Endothelial cell (in vitro differentiated cells): ENCODE results near the gene PLPPR3. TPM values are rescaled to one million over a fixed set of nuclear protein-coding genes. Genes with fewer than 3 reads are reported as not detected.

ENCODE experiments used
- DNase-seq: peaks from one replicate; pipeline ENCODE4 v3.0.0; 2021; ENCODE audit warnings: low spot score
- H3K27ac Mint-ChIP-seq: one replicate; pipeline ENCODE4 v1.8.0; 2021; ENCODE audit warnings: mixed read lengths, inconsistent platforms; ENCODE audit not compliant: unreplicated experiment
- H3K27me3 Mint-ChIP-seq: one replicate; pipeline ENCODE4 v1.8.0; 2021; ENCODE audit warnings: mild to moderate bottlenecking, moderate library complexity, mixed read lengths, inconsistent platforms; ENCODE audit not compliant: unreplicated experiment
- H3K36me3 Mint-ChIP-seq: one replicate; pipeline ENCODE4 v1.8.0; 2021; ENCODE audit warnings: mild to moderate bottlenecking, low read depth, mixed read lengths, inconsistent platforms; ENCODE audit not compliant: unreplicated experiment
- H3K4me1 Mint-ChIP-seq: one replicate; pipeline ENCODE4 v1.8.0; 2021; ENCODE audit warnings: mild to moderate bottlenecking, mixed read lengths, inconsistent platforms; ENCODE audit not compliant: unreplicated experiment
- H3K4me3 Mint-ChIP-seq: one replicate; pipeline ENCODE4 v1.8.0; 2021; ENCODE audit warnings: mild to moderate bottlenecking, mixed read lengths, inconsistent platforms; ENCODE audit not compliant: unreplicated experiment
- H3K9me3 Mint-ChIP-seq: one replicate; pipeline ENCODE4 v1.8.0; 2021; ENCODE audit warnings: mixed read lengths, inconsistent platforms; ENCODE audit not compliant: unreplicated experiment
- total RNA-seq: library from RNA; stranded (reverse); fragmentation: NEBNext Ultra II Directional; extraction: Animal tissue kit (Norgen Biotek cat#: 25700); gene quantifications from one replicate; pipeline ENCODE4 v1.2.1, GENCODE V29; 2021; ENCODE audit not compliant: unreplicated experiment
- TF ChIP-seq, protein P1 (sequence below): fragments of 200-600 bp; sonication (generic); IDR thresholded peaks from one replicate; pipeline ENCODE4 v1.5.0; 2021; ENCODE audit warnings: antibody characterized with exemption; ENCODE audit not compliant: unreplicated experiment

The PLPPR3 gene
- total RNA-seq, 1 donor from 2014 or later: 17.6 TPM

- H3K36me3 Mint-ChIP-seq: peaks cover 26% of the 10 kb centered on the region
- H3K27ac Mint-ChIP-seq: peak overlapping the region; percentile 98
- peaks cover 21% of the 10 kb centered on the region for H3K27me3 Mint-ChIP-seq
- H3K9me3 Mint-ChIP-seq: no peaks in the 10 kb centered on the region
- TF ChIP-seq, protein P1, sequence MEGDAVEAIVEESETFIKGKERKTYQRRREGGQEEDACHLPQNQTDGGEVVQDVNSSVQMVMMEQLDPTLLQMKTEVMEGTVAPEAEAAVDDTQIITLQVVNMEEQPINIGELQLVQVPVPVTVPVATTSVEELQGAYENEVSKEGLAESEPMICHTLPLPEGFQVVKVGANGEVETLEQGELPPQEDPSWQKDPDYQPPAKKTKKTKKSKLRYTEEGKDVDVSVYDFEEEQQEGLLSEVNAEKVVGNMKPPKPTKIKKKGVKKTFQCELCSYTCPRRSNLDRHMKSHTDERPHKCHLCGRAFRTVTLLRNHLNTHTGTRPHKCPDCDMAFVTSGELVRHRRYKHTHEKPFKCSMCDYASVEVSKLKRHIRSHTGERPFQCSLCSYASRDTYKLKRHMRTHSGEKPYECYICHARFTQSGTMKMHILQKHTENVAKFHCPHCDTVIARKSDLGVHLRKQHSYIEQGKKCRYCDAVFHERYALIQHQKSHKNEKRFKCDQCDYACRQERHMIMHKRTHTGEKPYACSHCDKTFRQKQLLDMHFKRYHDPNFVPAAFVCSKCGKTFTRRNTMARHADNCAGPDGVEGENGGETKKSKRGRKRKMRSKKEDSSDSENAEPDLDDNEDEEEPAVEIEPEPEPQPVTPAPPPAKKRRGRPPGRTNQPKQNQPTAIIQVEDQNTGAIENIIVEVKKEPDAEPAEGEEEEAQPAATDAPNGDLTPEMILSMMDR: no peak
- peak; percentile 88 for DNase-seq
- peak overlapping the region; percentile 97 for H3K4me3 Mint-ChIP-seq
- H3K4me1 Mint-ChIP-seq: peaks cover 31% of the 10 kb centered on the region
Measured at GRCh38 chr19:797528-798414, 24.0 kb downstream of the PLPPR3 start.

DNA sequence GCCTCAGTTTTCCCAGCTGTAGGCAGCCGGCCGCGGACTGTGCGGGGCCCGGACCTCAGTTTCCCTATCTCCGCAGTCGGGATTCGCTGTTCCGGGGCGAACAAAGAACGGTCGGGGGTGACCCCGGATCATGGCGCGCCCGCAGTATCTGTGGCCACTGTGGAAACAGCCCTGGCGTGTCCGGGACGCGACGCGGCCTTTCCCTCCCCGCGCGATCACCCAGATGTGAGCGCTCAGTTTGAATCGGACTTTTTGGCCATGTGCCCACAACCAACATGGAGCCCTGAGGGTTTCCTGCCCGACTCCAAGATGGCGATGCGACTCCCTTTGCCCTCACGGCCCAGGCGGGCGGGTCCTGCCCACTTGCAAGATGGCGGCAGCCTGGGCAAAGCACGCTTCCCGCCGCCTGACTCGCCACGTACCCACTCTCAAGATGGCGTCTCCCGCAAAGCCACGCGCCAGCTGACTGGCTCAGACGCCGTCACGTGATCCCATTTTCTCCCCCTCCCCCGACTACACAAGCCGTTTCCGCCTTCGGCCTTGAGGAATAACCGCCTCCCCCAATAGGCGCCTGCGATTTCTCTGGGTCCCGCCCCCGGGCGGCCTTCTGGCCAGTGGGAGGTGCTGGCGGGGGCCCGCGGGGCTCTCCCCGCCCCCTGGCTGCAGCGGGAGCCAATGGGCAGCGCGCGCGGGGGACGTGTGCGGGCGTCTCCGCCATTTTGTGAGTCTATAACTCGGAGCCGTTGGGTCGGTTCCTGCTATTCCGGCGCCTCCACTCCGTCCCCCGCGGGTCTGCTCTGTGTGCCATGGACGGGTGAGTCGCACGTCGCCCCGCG is 24.8 kb downstream of the PLPPR3 start, which contains the start of gene PTBP1:
Gene PTBP1 (plus strand): TSS at position 761 of the 836 bp plus-strand sequence. CDS start 46 bp downstream, at position 807.
- peak; percentile 99 for DNase-seq
- Mint-ChIP-seq H3K4me3 (peak within 1 kb of the TSS; percentile 97), H3K36me3 (peaks cover 21% of the 10 kb centered on the region), H3K27me3 (peaks cover 15% of the 10 kb centered on the region), H3K9me3 (no peaks in the 10 kb centered on the region), H3K27ac (peak within 1 kb of the TSS; percentile 98), H3K4me1 (peaks cover 26% of the 10 kb centered on the region)
- TF ChIP-seq, protein P1: peak; percentile 39

DNA sequence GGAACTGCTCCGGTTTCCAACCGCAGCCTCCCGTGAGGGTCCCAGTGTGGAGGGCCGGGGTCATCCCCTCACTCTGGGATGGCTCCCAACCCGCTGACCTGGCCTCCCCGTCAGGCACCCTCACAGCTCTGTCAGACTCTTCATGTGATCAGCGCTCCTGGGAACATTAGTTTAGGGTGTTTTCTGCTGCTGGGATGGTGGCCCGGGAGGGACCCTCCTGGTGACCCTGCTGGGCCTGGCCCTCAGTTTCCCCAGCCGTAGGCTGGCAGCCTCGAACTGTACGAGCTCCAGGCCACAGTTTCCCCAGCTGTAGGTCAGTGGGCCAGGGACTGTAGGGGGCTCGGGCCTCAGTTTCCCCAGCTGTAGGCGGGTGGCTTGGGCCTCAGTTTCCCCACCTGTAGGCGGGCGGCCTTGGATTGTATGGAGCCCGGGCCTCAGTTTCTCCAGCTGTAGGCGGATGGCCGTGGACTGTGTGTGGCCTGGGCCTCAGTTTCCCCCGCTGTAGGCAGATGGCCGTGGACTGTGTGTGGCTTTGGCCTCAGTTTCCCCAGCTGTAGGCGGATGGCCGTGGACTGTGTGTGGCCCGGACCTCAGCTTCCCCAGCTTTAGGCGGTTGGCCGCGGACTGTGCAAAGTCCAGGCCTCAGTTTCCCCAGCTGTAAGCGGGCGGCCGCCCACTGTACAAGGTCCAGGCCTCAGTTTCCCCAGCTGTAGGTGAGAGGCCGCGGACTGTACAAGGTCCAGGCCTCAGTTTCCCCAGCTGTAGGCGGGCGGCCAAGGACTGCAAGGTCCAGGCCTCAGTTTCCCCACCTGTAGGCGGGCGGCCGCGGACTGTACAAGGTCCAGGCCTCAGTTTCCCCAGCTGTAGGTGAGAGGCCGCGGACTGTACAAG is 25.8 kb downstream of the PLPPR3 start:
- no peak overlapping the region for H3K4me3 Mint-ChIP-seq
- H3K4me1 Mint-ChIP-seq: peaks cover 28% of the 10 kb centered on the region
- H3K27me3 Mint-ChIP-seq: peaks cover 16% of the 10 kb centered on the region
- H3K27ac Mint-ChIP-seq: no peak overlapping the region
- DNase-seq: no peak
- H3K36me3 Mint-ChIP-seq: peaks cover 21% of the 10 kb centered on the region
- TF ChIP-seq, protein P1: no peak
- no peaks in the 10 kb centered on the region for H3K9me3 Mint-ChIP-seq

DNA sequence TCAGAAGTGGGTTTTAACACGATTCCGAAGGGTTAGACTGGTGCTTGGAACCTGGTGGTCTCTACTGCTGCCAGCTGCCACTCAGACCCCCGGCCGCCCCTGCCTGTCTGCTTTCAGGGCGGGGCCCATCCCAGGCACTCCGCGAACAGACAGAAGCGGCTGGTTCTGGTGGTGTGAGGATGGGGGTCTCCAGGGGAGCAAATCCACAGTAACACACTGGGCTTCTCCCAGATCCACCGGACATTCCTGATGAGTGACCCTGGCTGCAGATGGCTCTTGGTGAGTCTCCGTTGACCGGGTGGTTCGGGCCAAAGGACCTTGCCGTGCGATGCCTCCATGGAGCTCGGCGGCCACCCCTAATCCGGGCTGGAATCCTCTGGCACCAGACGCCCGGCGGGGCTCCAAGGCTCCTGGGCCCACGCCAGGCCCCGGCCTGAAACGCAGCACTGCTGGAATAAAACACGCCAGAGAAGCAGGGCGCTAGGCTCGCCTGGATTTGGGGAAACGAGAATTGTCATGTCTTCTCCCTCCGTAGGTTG is 26.6 kb downstream of the PLPPR3 start:
- Mint-ChIP-seq H3K4me3 (no peak overlapping the region), H3K27ac (no peak overlapping the region), H3K36me3 (peaks cover 15% of the 10 kb centered on the region), H3K9me3 (no peaks in the 10 kb centered on the region), H3K4me1 (peaks cover 26% of the 10 kb centered on the region), H3K27me3 (peaks cover 14% of the 10 kb centered on the region)
- TF ChIP-seq, protein P1: no peak
- peak; percentile 9 for DNase-seq
